H1 (cell line): ENCODE measurements around the gene ENTPD6. TPM values are rescaled to one million over a fixed set of nuclear protein-coding genes. Genes with fewer than 3 reads are reported as not detected.

Experiments
- BACH1 ChIP-seq: IDR thresholded peaks from 2 replicates; pipeline ENCODE4 v1.6.1; 2012; ENCODE audit warnings: low read length, improper control_type of control experiment
- CHD7 ChIP-seq: fragments of 300-600 bp; sonication (generic); IDR thresholded peaks from 2 replicates; pipeline ENCODE4 v1.7.1; 2012; ENCODE audit warnings: low read length, moderate library complexity, mild to moderate bottlenecking, inconsistent platforms; ENCODE audit not compliant: insufficient replicate concordance
- SUZ12 ChIP-seq: fragments of 200-600 bp; sonication (generic); IDR thresholded peaks from 2 replicates; pipeline ENCODE4 v1.6.1; 2012; ENCODE audit warnings: mild to moderate bottlenecking, inconsistent platforms, low read length, moderate library complexity, mixed read lengths
- polyA plus RNA-seq, 7 experiments: library from polyadenylated mRNA; depleted of rRNA in 3 of 7; stranded (reverse) in 5 of 7; unstranded in 2 of 7; fragments of >200 nt in 5 of 7; fragments of 200-250 nt in 2 of 7; gene quantifications; 1 replicate in 5 of 7; 2 replicates in 1 of 7; 4 replicates in 1 of 7; pipeline versions ENCODE4 v1.2.1 to v1.2.3, GENCODE V29; 2011 to 2013; ENCODE audit warnings: missing spikeins in 2 of 7, mixed read lengths in 2 of 7
- total RNA-seq: library from RNA; stranded (reverse); fragmentation: NEBNext Ultra II Directional; extraction: Animal tissue kit (Norgen Biotek cat#: 25700); gene quantifications from 2 replicates; pipeline ENCODE4 v1.2.1, GENCODE V29; 2021

ENTPD6 gene
- total and polyA plus RNA-seq, 2 of the 8 experiments (the other 6 are each of a cell fraction or from before 2014, with no cell fraction given), result 47.8 to 57.3 TPM

GRCh38 chr20:25258828-25259227 is 63.3 kb downstream of the ENTPD6 start (continued):
- TF ChIP-seq CHD7 (no peak), SUZ12 (no peak), BACH1 (no peak)
